GM12891 (cell line): Measurements from ENCODE around the gene SLC5A10.

ENCODE experiments used
- PAX5 ChIP-seq: IDR thresholded peaks from 2 replicates; pipeline ENCODE4 v1.6.1; 2011; ENCODE audit warnings: low read length, moderate library complexity, mild to moderate bottlenecking; ENCODE audit not compliant: insufficient read depth, severe bottlenecking
- POLR2A ChIP-seq: IDR thresholded peaks from 2 replicates; pipeline ENCODE4 v1.6.1; 2011; ENCODE audit warnings: low read depth, low read length, control low read depth
- POLR2AphosphoS5 ChIP-seq: IDR thresholded peaks from 2 replicates; pipeline ENCODE4 v1.6.1; 2011; ENCODE audit warnings: low read depth, low read length, control low read depth

GRCh38 chr17:18938692-18939023 lies 13.3 kb upstream of the SLC5A10 start:
- no peak for TF ChIP-seq POLR2A
- no peak for TF ChIP-seq POLR2AphosphoS5
- no peak for TF ChIP-seq PAX5
